Activated naive CD4-positive, alpha-beta T cell (primary cell): ENCODE measurements around the gene NAA38.

Experiments used
- DNase-seq, 4 experiments: peaks; one replicate each; lab custom pipeline; 2025; lab: John Stamatoyannopoulos, UW

NAA38 gene

GRCh38 chr17:7852919-7853690 is 4.3 kb downstream of the NAA38 start:
- DNase-seq: no peak

GRCh38 chr17:7852262-7852670 is 5.1 kb downstream of the NAA38 start:
- DNase-seq: no peak

GRCh38 chr17:7851438-7852261 is 5.7 kb downstream of the NAA38 start:
- DNase-seq: peak; percentile 68 to 94 (median 82)

- DNase-seq: no peak
Measured at GRCh38 chr17:7850701-7851437, 6.5 kb downstream of the NAA38 start.

- DNase-seq: no peak
Measured at GRCh38 chr17:7849751-7850504, 7.4 kb downstream of the NAA38 start.

GRCh38 chr17:7849130-7849750 is 8.1 kb downstream of the NAA38 start:
- DNase-seq: no peak

- no peak for DNase-seq
Measured at GRCh38 chr17:7848739-7849129, 8.6 kb downstream of the NAA38 start.

- DNase-seq: no peak
Measured at GRCh38 chr17:7848131-7848579, 9.2 kb downstream of the NAA38 start.

GRCh38 chr17:7846765-7847661 is 10.3 kb downstream of the NAA38 start:
- DNase-seq: no peak

GRCh38 chr17:7846063-7846735 is 11.2 kb downstream of the NAA38 start:
- no peak for DNase-seq

GRCh38 chr17:7845359-7846062 is 11.8 kb downstream of the NAA38 start:
- DNase-seq: no peak

- peak; percentile 56 to 71 (median 59) for DNase-seq
Measured at GRCh38 chr17:7844292-7845154, 12.8 kb downstream of the NAA38 start.

GRCh38 chr17:7843536-7844291 is 13.6 kb downstream of the NAA38 start:
- DNase-seq: peak; percentile 77 to 90 (median 80)

GRCh38 chr17:7843257-7843535 is 14.2 kb downstream of the NAA38 start:
- peak in 1 of 4 experiments; percentile 61 for DNase-seq

GRCh38 chr17:7842380-7843256 is 14.7 kb downstream of the NAA38 start:
- peak; percentile 68 to 85 (median 80) for DNase-seq

- DNase-seq: peak; percentile 73 to 82 (median 80)
Measured at GRCh38 chr17:7841915-7842379, 15.4 kb downstream of the NAA38 start.
